ENCODE results near the gene EDRF1.
"Not testable (repeated sequence)": the region's sequence is repeated elsewhere in the genome, so short reads cannot be mapped to it uniquely, and the experiment has no call there.

EDRF1 gene

GRCh38 chr10:125691160-125691981, 28.1 kb upstream of the EDRF1 start:
- Histone ChIP-seq H3K4me1 (ENCODE audit: control insufficient read depth in 2 of 2, insufficient read depth in 2 of 2, low read length in 2 of 2) (no peaks in the 10 kb centered on the region), H3K27me3 (ENCODE audit: control insufficient read depth in 2 of 2, insufficient read depth in 2 of 2, low read length in 2 of 2) (peaks cover 7 to 10% of the 10 kb centered on the region in 2 donors), H3K9me3 (ENCODE audit: control insufficient read depth in 2 of 2, low read length in 2 of 2) (no peaks in the 10 kb centered on the region), H3K36me3 (ENCODE audit: control insufficient read depth in 2 of 2, insufficient read depth in 2 of 2, low read length in 2 of 2) (no peaks in the 10 kb centered on the region), H3K27ac (ENCODE audit: low read depth in 2 of 2, low read length in 2 of 2) (no peak overlapping the region), H3K9ac (ENCODE audit: low read depth in 1 of 2, low read length in 2 of 2) (no peak overlapping the region), H3K4me3 (ENCODE audit: low read length in 2 of 2) (no peak overlapping the region)

GRCh38 chr10:125692196-125692595, 27.3 kb upstream of the EDRF1 start:
- no peak overlapping the region for H3K27ac ChIP-seq (ENCODE audit: low read depth in 2 of 2, low read length in 2 of 2)
- peaks cover 7 to 10% of the 10 kb centered on the region in 2 donors for H3K27me3 ChIP-seq (ENCODE audit: control insufficient read depth in 2 of 2, insufficient read depth in 2 of 2, low read length in 2 of 2)
- H3K4me1 ChIP-seq (ENCODE audit: control insufficient read depth in 2 of 2, insufficient read depth in 2 of 2, low read length in 2 of 2): no peaks in the 10 kb centered on the region
- H3K9ac ChIP-seq (ENCODE audit: low read depth in 1 of 2, low read length in 2 of 2): no peak overlapping the region
- H3K9me3 ChIP-seq (ENCODE audit: control insufficient read depth in 2 of 2, low read length in 2 of 2): no peaks in the 10 kb centered on the region
- H3K4me3 ChIP-seq (ENCODE audit: low read length in 2 of 2): no peak overlapping the region
- no peaks in the 10 kb centered on the region for H3K36me3 ChIP-seq (ENCODE audit: control insufficient read depth in 2 of 2, insufficient read depth in 2 of 2, low read length in 2 of 2)

GRCh38 chr10:125692601-125693523, 26.6 kb upstream of the EDRF1 start:
- Histone ChIP-seq H3K9ac (ENCODE audit: low read depth in 1 of 2, low read length in 2 of 2) (no peak overlapping the region), H3K4me1 (ENCODE audit: control insufficient read depth in 2 of 2, insufficient read depth in 2 of 2, low read length in 2 of 2) (no peaks in the 10 kb centered on the region), H3K27me3 (ENCODE audit: control insufficient read depth in 2 of 2, insufficient read depth in 2 of 2, low read length in 2 of 2) (peaks cover 7 to 10% of the 10 kb centered on the region in 2 donors), H3K9me3 (ENCODE audit: control insufficient read depth in 2 of 2, low read length in 2 of 2) (no peaks in the 10 kb centered on the region), H3K27ac (ENCODE audit: low read depth in 2 of 2, low read length in 2 of 2) (no peak overlapping the region), H3K36me3 (ENCODE audit: control insufficient read depth in 2 of 2, insufficient read depth in 2 of 2, low read length in 2 of 2) (no peaks in the 10 kb centered on the region), H3K4me3 (ENCODE audit: low read length in 2 of 2) (no peak overlapping the region)

- H3K27ac ChIP-seq (ENCODE audit: low read depth in 2 of 2, low read length in 2 of 2): no peak overlapping the region
- H3K4me1 ChIP-seq (ENCODE audit: control insufficient read depth in 2 of 2, insufficient read depth in 2 of 2, low read length in 2 of 2): no peaks in the 10 kb centered on the region
- H3K36me3 ChIP-seq (ENCODE audit: control insufficient read depth in 2 of 2, insufficient read depth in 2 of 2, low read length in 2 of 2): no peaks in the 10 kb centered on the region
- no peak overlapping the region for H3K9ac ChIP-seq (ENCODE audit: low read depth in 1 of 2, low read length in 2 of 2)
- no peaks in the 10 kb centered on the region for H3K9me3 ChIP-seq (ENCODE audit: control insufficient read depth in 2 of 2, low read length in 2 of 2)
- peaks cover 7 to 10% of the 10 kb centered on the region in 2 donors for H3K27me3 ChIP-seq (ENCODE audit: control insufficient read depth in 2 of 2, insufficient read depth in 2 of 2, low read length in 2 of 2)
- no peak overlapping the region for H3K4me3 ChIP-seq (ENCODE audit: low read length in 2 of 2)
Measured at GRCh38 chr10:125693524-125693847, 26.0 kb upstream of the EDRF1 start.

- Histone ChIP-seq H3K27me3 (ENCODE audit: control insufficient read depth in 2 of 2, insufficient read depth in 2 of 2, low read length in 2 of 2) (peaks cover 7 to 10% of the 10 kb centered on the region in 2 donors), H3K9ac (ENCODE audit: low read depth in 1 of 2, low read length in 2 of 2) (no peak overlapping the region), H3K4me1 (ENCODE audit: control insufficient read depth in 2 of 2, insufficient read depth in 2 of 2, low read length in 2 of 2) (no peaks in the 10 kb centered on the region), H3K9me3 (ENCODE audit: control insufficient read depth in 2 of 2, low read length in 2 of 2) (no peaks in the 10 kb centered on the region), H3K36me3 (ENCODE audit: control insufficient read depth in 2 of 2, insufficient read depth in 2 of 2, low read length in 2 of 2) (no peaks in the 10 kb centered on the region), H3K4me3 (ENCODE audit: low read length in 2 of 2) (no peak overlapping the region), H3K27ac (ENCODE audit: low read depth in 2 of 2, low read length in 2 of 2) (no peak overlapping the region)
Measured at GRCh38 chr10:125694883-125695282, 24.6 kb upstream of the EDRF1 start.

GRCh38 chr10:125696884-125697283, 22.6 kb upstream of the EDRF1 start:
- H3K27ac ChIP-seq (ENCODE audit: low read depth in 2 of 2, low read length in 2 of 2); H3K27me3 ChIP-seq (ENCODE audit: control insufficient read depth in 2 of 2, insufficient read depth in 2 of 2, low read length in 2 of 2); H3K36me3 ChIP-seq (ENCODE audit: control insufficient read depth in 2 of 2, insufficient read depth in 2 of 2, low read length in 2 of 2); H3K9ac ChIP-seq (ENCODE audit: low read depth in 1 of 2, low read length in 2 of 2); H3K4me1 ChIP-seq (ENCODE audit: control insufficient read depth in 2 of 2, insufficient read depth in 2 of 2, low read length in 2 of 2); H3K9me3 ChIP-seq (ENCODE audit: control insufficient read depth in 2 of 2, low read length in 2 of 2); H3K4me3 ChIP-seq (ENCODE audit: low read length in 2 of 2): not testable (repeated sequence)

GRCh38 chr10:125698481-125698998, 21.0 kb upstream of the EDRF1 start:
- H3K4me3 ChIP-seq (ENCODE audit: low read length in 2 of 2): no peak overlapping the region
- no peaks in the 10 kb centered on the region for H3K36me3 ChIP-seq (ENCODE audit: control insufficient read depth in 2 of 2, insufficient read depth in 2 of 2, low read length in 2 of 2)
- H3K9me3 ChIP-seq (ENCODE audit: control insufficient read depth in 2 of 2, low read length in 2 of 2): no peaks in the 10 kb centered on the region
- no peak overlapping the region for H3K27ac ChIP-seq (ENCODE audit: low read depth in 2 of 2, low read length in 2 of 2)
- H3K4me1 ChIP-seq (ENCODE audit: control insufficient read depth in 2 of 2, insufficient read depth in 2 of 2, low read length in 2 of 2): no peaks in the 10 kb centered on the region
- no peak overlapping the region for H3K9ac ChIP-seq (ENCODE audit: low read depth in 1 of 2, low read length in 2 of 2)
- H3K27me3 ChIP-seq (ENCODE audit: control insufficient read depth in 2 of 2, insufficient read depth in 2 of 2, low read length in 2 of 2): no peaks in the 10 kb centered on the region

GRCh38 chr10:125699562-125700143, 19.9 kb upstream of the EDRF1 start:
- no peak overlapping the region for H3K4me3 ChIP-seq (ENCODE audit: low read length in 2 of 2)
- no peak overlapping the region for H3K9ac ChIP-seq (ENCODE audit: low read depth in 1 of 2, low read length in 2 of 2)
- H3K27ac ChIP-seq (ENCODE audit: low read depth in 2 of 2, low read length in 2 of 2): no peak overlapping the region
- H3K36me3 ChIP-seq (ENCODE audit: control insufficient read depth in 2 of 2, insufficient read depth in 2 of 2, low read length in 2 of 2): no peaks in the 10 kb centered on the region
- H3K4me1 ChIP-seq (ENCODE audit: control insufficient read depth in 2 of 2, insufficient read depth in 2 of 2, low read length in 2 of 2): no peaks in the 10 kb centered on the region
- H3K9me3 ChIP-seq (ENCODE audit: control insufficient read depth in 2 of 2, low read length in 2 of 2): no peaks in the 10 kb centered on the region
- H3K27me3 ChIP-seq (ENCODE audit: control insufficient read depth in 2 of 2, insufficient read depth in 2 of 2, low read length in 2 of 2): no peaks in the 10 kb centered on the region

GRCh38 chr10:125700355-125700911, 19.1 kb upstream of the EDRF1 start:
- no peak overlapping the region for H3K27ac ChIP-seq (ENCODE audit: low read depth in 2 of 2, low read length in 2 of 2)
- H3K4me3 ChIP-seq (ENCODE audit: low read length in 2 of 2): no peak overlapping the region
- H3K27me3 ChIP-seq (ENCODE audit: control insufficient read depth in 2 of 2, insufficient read depth in 2 of 2, low read length in 2 of 2): no peaks in the 10 kb centered on the region
- H3K9me3 ChIP-seq (ENCODE audit: control insufficient read depth in 2 of 2, low read length in 2 of 2): no peaks in the 10 kb centered on the region
- H3K4me1 ChIP-seq (ENCODE audit: control insufficient read depth in 2 of 2, insufficient read depth in 2 of 2, low read length in 2 of 2): no peaks in the 10 kb centered on the region
- H3K36me3 ChIP-seq (ENCODE audit: control insufficient read depth in 2 of 2, insufficient read depth in 2 of 2, low read length in 2 of 2): no peaks in the 10 kb centered on the region
- no peak overlapping the region for H3K9ac ChIP-seq (ENCODE audit: low read depth in 1 of 2, low read length in 2 of 2)

All from mucosa of rectum (tissue), 2 donors.